B cell (primary cell): ENCODE results near the gene HOXA2. TPM values are rescaled to one million over a fixed set of nuclear protein-coding genes. Genes with fewer than 3 reads are reported as not detected.
A peak's percentile ranks its signal among the peaks of the same experiment; 100 is the strongest.

Source experiments
- ATAC-seq: fragments of 200-7000 bp; cut with Tn5 transposase; one replicate; pipeline ENCODE4 v1.10.0; 2021; ENCODE audit warnings: low read depth, mild to moderate bottlenecking, moderate number of reproducible peaks, moderate library complexity
- CTCF ChIA-PET: fragments of 350-600 bp; sonication (Branson Sonifier 250); formaldehyde crosslinking; loops from one replicate; lab custom pipeline; 2021; ENCODE audit warnings: antibody characterized with exemption, inconsistent platforms; lab: Charles Lee
- POLR2A ChIA-PET: fragments of 350-600 bp; sonication (Branson Sonifier 250); formaldehyde crosslinking; loops from one replicate; lab custom pipeline; 2021; ENCODE audit warnings: antibody characterized with exemption; lab: Charles Lee
- DNase-seq: peaks from one replicate; pipeline ENCODE4 v3.0.0; 2013
- H2AFZ ChIP-seq: 2 replicates; pipeline ENCODE4 v1.6.1; 2012; ENCODE audit warnings: mild to moderate bottlenecking, low read depth, low read length; ENCODE audit not compliant: insufficient read depth, poor library complexity, severe bottlenecking
- H3K27ac ChIP-seq, 2 donors: 1 replicate in 1 of 2; 2 replicates in 1 of 2; pipeline ENCODE4 v1.5.1; 2012 to 2013; ENCODE audit warnings: low read length in 2 of 2, mild to moderate bottlenecking in 2 of 2, moderate library complexity in 1 of 2
- H3K27me3 ChIP-seq, 4 experiments: fragments of 200-600 bp in 1 of 4; sonication (generic) in 1 of 4; replicated peaks in 1 of 4; 1 replicate in 2 of 4; 2 replicates in 2 of 4; pipeline versions ENCODE4 v1.6.1 to v1.7.0; 2013 to 2016; ENCODE audit warnings: low read length in 3 of 4, mild to moderate bottlenecking in 2 of 4, mixed read lengths in 1 of 4, moderate library complexity in 1 of 4; ENCODE audit not compliant: insufficient read depth in 4 of 4, control insufficient read depth in 3 of 4; ENCODE audit errors: control extremely low read depth in 1 of 4
- H3K36me3 ChIP-seq, 2 experiments: replicated peaks in 1 of 2; 1 replicate in 1 of 2; 2 replicates in 1 of 2; pipeline versions ENCODE4 v1.6.1 to v1.7.1; 2013; ENCODE audit warnings: low read length in 1 of 2; ENCODE audit not compliant: insufficient read depth in 2 of 2, control insufficient read depth in 1 of 2; ENCODE audit errors: control extremely low read depth in 1 of 2, extremely low read depth in 1 of 2
- H3K4me1 ChIP-seq, 2 donors: fragments of 200-600 bp in 1 of 2; sonication (generic) in 1 of 2; 1 replicate in 1 of 2; 2 replicates in 1 of 2; pipeline versions ENCODE4 v1.5.1 to v1.6.1; 2013 to 2017; ENCODE audit warnings: low read length in 2 of 2; ENCODE audit not compliant: control insufficient read depth in 2 of 2, insufficient read depth in 2 of 2
- H3K4me2 ChIP-seq: replicated peaks from 2 replicates; pipeline ENCODE3; 2012; ENCODE audit warnings: mild to moderate bottlenecking, low read depth, low read length; ENCODE audit not compliant: poor library complexity, severe bottlenecking
- H3K4me3 ChIP-seq, 5 experiments: fragments of 200-600 bp in 1 of 5; sonication (generic) in 1 of 5; 1 replicate in 3 of 5; 2 replicates in 2 of 5; pipeline versions ENCODE4 v1.5.1 to v1.7.0; 2011 to 2016; ENCODE audit warnings: low read length in 4 of 5, mild to moderate bottlenecking in 4 of 5, low read depth in 2 of 5, control low read depth in 1 of 5, moderate library complexity in 1 of 5; ENCODE audit not compliant: insufficient read depth in 1 of 5; ENCODE audit errors: control extremely low read depth in 1 of 5, extremely low read depth in 1 of 5
- H3K79me2 ChIP-seq: fragments of 200-600 bp; sonication (generic); one replicate; pipeline ENCODE4 v1.6.0; 2016; ENCODE audit warnings: low read length; ENCODE audit not compliant: control insufficient read depth, insufficient read depth
- H3K9ac ChIP-seq: fragments of 200-600 bp; sonication (generic); 2 replicates; pipeline ENCODE4 v1.6.1; 2017; ENCODE audit warnings: mild to moderate bottlenecking, low read length, moderate library complexity
- H3K9me3 ChIP-seq, 3 donors: one replicate each; pipeline versions ENCODE4 v1.6.1 to v1.7.1; 2013; ENCODE audit warnings: low read length in 2 of 3; ENCODE audit not compliant: control insufficient read depth in 2 of 3, insufficient read depth in 1 of 3; ENCODE audit errors: control extremely low read depth in 1 of 3
- H4K20me1 ChIP-seq: 2 replicates; pipeline ENCODE4 v1.6.0; 2012; ENCODE audit warnings: mild to moderate bottlenecking, low read length; ENCODE audit not compliant: insufficient read depth, control insufficient read depth, poor library complexity, severe bottlenecking
- H3K27ac Mint-ChIP-seq: one replicate; pipeline ENCODE4 v1.8.0; 2021; ENCODE audit warnings: mixed read lengths
- H3K27me3 Mint-ChIP-seq: one replicate; pipeline ENCODE4 v1.8.0; 2021; ENCODE audit warnings: mixed read lengths
- H3K4me1 Mint-ChIP-seq: one replicate; pipeline ENCODE4 v1.8.0; 2021; ENCODE audit warnings: mixed read lengths
- H3K4me3 Mint-ChIP-seq: one replicate; pipeline ENCODE4 v1.8.0; 2021; ENCODE audit warnings: mixed read lengths
- H3K9me3 Mint-ChIP-seq: one replicate; pipeline ENCODE4 v1.8.0; 2022; ENCODE audit warnings: mixed read lengths; ENCODE audit not compliant: insufficient read depth
- EZH2 ChIP-seq: IDR thresholded peaks from 2 replicates; pipeline ENCODE4 v1.6.1; 2012; ENCODE audit warnings: borderline replicate concordance, low read depth, mild to moderate bottlenecking, moderate library complexity, low read length; ENCODE audit not compliant: insufficient read depth, poor library complexity, severe bottlenecking
- whole genome bisulfite sequencing: methylation state at CpG from one replicate; pipeline ENCODE4 v1.1.5; 2013; ENCODE audit warnings: missing lambda C conversion rate; ENCODE audit not compliant: insufficient coverage; 5-methylcytosine and 5-hydroxymethylcytosine counted together
- intact Hi-C: fragments of 100-400 bp; cut with micrococcal nuclease; formaldehyde crosslinking; loops from one replicate; pipeline ENCODE4 v1.10.0; 2022
- polyA plus RNA-seq: library from polyadenylated mRNA; depleted of rRNA; stranded (reverse); fragments of >200 nt; gene quantifications from 2 replicates; pipeline ENCODE4 v1.2.3, GENCODE V29; 2012
- total RNA-seq, 2 donors: library from RNA; stranded (reverse); fragments of 120-200 nt in 1 of 2; gene quantifications; 1 replicate in 1 of 2; 2 replicates in 1 of 2; pipeline versions ENCODE4 v1.2.3 to v1.2.4, GENCODE V29; 2013 to 2022
- TF ChIP-seq, protein P1 (sequence below): fragments of 200-600 bp; IDR thresholded peaks from one replicate; pipeline ENCODE4 v1.8.0; 2022; ENCODE audit warnings: antibody characterized with exemption, mild to moderate bottlenecking

Gene HOXA2
- total and polyA plus RNA-seq, 2 donors (not counting 1 experiment from before 2014, with no cell fraction given): not detected

DNA sequence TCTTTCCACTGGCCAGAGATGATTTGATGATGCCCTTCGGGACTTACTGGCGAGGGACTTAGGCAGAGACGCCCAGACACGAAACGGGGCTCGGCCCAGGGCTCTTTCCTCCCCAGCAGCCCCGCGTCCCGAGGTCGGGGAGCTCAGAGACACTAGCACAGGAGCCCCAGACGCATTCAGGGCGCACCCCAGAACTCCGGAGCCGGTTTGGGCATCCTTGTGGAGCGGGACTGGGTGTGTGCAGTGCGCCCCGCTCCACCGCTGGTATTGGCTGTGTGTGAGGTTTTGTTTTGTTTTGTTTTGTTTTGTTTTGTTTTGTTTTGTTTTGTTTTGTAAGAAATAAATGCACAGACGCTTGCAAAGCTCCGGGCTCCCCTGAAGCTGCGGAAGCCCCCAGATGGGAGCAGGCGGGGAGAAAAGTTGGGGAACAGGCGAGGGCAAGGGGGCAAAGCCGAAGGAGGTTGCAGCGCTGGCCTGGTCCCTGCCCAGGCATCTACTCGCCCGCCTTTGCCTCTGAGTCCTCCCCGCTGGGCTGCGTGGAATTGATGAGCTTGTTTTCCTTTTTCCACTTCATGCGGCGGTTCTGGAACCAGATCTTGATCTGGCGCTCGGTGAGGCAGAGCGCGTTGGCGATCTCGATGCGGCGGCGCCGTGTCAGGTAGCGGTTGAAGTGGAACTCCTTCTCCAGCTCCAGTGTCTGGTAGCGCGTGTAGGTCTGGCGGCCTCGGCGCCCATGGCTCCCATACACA is 42.9 kb upstream of the HOXA2 start:
- Mint-ChIP-seq H3K4me3 (no peak overlapping the region), H3K9me3 (no peaks in the 10 kb centered on the region), H3K27ac (no peak overlapping the region), H3K27me3 (peaks cover 58% of the 10 kb centered on the region), H3K4me1 (peaks cover 19% of the 10 kb centered on the region)
- ATAC-seq (no peak), DNase-seq (peak; percentile 8)
- Histone ChIP-seq H3K4me3 (no peak overlapping the region), H3K9ac (no peak overlapping the region), H3K9me3 (peaks cover 0 to 61% (median 0%) of the 10 kb centered on the region in 3 donors), H3K4me1 (peaks cover 25 to 27% of the 10 kb centered on the region in 2 donors), H3K4me2 (no peak overlapping the region), H2AFZ (no peak overlapping the region), H3K79me2 (no peaks in the 10 kb centered on the region), H3K27ac (no peak overlapping the region), H4K20me1 (no peaks in the 10 kb centered on the region), H3K27me3 (peaks cover 0 to 77% (median 48%) of the 10 kb centered on the region in 4 experiments), H3K36me3 (no peaks in the 10 kb centered on the region)
- ChIA-PET POLR2A (no interaction called here), CTCF (interaction anchor here (0.8 to 1.1 kb wide), 2 partner anchors 16 to 18 kb away, joined by 3 read pairs; no protein-coding TSS in a partner anchor)
- intact Hi-C loops: no loop called here
- WGBS: 89% methylated on average over 47 of the region's 47 CpGs
- no peak for TF ChIP-seq EZH2
- TF ChIP-seq, protein P1, sequence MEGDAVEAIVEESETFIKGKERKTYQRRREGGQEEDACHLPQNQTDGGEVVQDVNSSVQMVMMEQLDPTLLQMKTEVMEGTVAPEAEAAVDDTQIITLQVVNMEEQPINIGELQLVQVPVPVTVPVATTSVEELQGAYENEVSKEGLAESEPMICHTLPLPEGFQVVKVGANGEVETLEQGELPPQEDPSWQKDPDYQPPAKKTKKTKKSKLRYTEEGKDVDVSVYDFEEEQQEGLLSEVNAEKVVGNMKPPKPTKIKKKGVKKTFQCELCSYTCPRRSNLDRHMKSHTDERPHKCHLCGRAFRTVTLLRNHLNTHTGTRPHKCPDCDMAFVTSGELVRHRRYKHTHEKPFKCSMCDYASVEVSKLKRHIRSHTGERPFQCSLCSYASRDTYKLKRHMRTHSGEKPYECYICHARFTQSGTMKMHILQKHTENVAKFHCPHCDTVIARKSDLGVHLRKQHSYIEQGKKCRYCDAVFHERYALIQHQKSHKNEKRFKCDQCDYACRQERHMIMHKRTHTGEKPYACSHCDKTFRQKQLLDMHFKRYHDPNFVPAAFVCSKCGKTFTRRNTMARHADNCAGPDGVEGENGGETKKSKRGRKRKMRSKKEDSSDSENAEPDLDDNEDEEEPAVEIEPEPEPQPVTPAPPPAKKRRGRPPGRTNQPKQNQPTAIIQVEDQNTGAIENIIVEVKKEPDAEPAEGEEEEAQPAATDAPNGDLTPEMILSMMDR: no peak

DNA sequence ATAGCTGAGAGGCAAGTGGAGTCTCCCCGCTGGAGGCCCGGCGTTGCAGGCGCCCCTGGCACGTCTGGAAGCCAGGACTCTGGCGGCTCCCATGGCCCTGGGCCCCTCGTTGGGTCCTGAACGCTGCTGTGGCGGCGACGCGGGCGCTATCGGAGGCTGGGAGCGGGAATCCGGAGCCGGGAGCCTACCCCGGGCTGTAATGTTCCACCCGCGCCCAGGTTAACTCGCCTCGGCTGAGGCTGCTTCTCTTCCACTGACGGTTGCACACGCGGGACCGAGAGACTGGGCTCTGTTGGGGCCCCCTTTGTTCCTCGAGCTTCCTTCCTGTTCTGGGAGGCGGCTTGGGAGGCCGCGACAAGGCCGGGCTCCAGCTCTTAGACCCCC is 42.3 kb upstream of the HOXA2 start:
- no peak overlapping the region for H3K27ac Mint-ChIP-seq
- ChIA-PET POLR2A (no interaction called here), CTCF (interaction anchor here (1.0 to 1.7 kb wide), 3 partner anchors 17 to 458 kb away, joined by 3 to 7 read pairs (median 3); no protein-coding TSS in a partner anchor)
- Histone ChIP-seq H4K20me1 (no peaks in the 10 kb centered on the region), H3K9me3 (peaks cover 0 to 56% (median 0%) of the 10 kb centered on the region in 3 donors), H2AFZ (no peak overlapping the region), H3K4me1 (peaks cover 21 to 22% of the 10 kb centered on the region in 2 donors), H3K9ac (no peak overlapping the region), H3K36me3 (no peaks in the 10 kb centered on the region), H3K27ac (no peak overlapping the region), H3K4me3 (no peak overlapping the region), H3K4me2 (no peak overlapping the region), H3K27me3 (peaks cover 0 to 71% (median 43%) of the 10 kb centered on the region in 4 experiments), H3K79me2 (no peaks in the 10 kb centered on the region)
- H3K9me3 Mint-ChIP-seq: no peaks in the 10 kb centered on the region
- no peak overlapping the region for H3K4me3 Mint-ChIP-seq
- ATAC-seq: no peak
- intact Hi-C loops: no loop called here
- WGBS: 76% methylated on average over 31 of the region's 31 CpGs
- TF ChIP-seq, protein P1: no peak
- no peak for TF ChIP-seq EZH2
- no peak for DNase-seq
- peaks cover 17% of the 10 kb centered on the region for H3K4me1 Mint-ChIP-seq
- H3K27me3 Mint-ChIP-seq: peaks cover 57% of the 10 kb centered on the region
